Measurements from ENCODE around the gene MIB2.
"Not testable (repeated sequence)": the region's sequence is repeated elsewhere in the genome, so short reads cannot be mapped to it uniquely, and the experiment has no call there.

The MIB2 gene

DNA sequence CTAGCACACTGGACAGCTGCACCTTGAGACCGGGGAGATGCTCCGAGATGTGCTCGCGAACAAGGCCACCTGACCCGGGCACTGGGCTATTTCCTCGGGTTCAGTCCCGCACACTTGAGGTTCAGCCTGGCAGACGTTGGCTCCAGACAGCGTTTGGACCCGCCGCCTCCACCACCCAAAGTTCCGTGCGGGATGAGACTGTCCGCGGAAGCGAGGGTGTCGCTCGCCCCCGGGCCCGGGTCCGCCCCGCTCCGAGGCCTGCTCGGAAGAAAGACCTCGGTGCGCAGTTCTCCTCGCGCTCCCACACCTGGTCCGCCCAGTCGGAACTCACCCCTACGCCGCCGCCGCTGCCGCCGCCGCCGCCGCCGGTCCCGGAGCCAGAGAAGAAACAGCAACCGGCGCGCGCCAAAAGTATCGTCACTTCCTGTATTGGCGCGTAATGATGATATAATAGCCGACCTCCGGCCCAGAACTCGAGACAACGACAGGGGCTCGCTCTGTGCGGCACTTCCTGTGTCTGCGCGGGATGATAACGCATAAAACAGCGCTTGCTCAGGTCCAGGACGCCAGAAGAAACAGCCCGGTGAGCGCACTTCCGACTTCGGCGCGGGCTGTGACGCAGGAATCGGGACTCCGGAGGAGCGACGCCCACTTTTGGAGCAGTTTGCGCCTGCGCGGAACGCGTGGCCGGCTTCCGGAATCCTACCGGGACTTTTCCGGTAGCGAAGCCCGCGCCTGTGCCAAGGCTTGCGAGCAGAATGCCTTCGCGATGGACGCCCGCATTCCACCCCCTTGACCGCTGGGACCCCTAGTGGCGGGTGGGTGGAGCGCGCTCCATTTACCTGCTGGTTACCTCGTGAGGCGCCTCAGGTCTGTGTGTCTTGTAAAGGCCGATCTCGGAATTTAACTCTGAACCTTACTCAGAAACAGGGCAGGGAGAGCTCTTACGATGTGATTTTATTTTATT is 43.6 kb downstream of the MIB2 start, which contains the start of gene CDK11B:
CDK11B (minus strand) TSS at position 422 of the 967 bp plus-strand sequence. CDS start 1,519 bp downstream, outside the sequence.
- peak; percentile 90 to 97 (median 96) for DNase-seq

GRCh38 chr1:1662392-1662791 is 47.1 kb downstream of the MIB2 start:
- DNase-seq: not testable (repeated sequence)

DNA sequence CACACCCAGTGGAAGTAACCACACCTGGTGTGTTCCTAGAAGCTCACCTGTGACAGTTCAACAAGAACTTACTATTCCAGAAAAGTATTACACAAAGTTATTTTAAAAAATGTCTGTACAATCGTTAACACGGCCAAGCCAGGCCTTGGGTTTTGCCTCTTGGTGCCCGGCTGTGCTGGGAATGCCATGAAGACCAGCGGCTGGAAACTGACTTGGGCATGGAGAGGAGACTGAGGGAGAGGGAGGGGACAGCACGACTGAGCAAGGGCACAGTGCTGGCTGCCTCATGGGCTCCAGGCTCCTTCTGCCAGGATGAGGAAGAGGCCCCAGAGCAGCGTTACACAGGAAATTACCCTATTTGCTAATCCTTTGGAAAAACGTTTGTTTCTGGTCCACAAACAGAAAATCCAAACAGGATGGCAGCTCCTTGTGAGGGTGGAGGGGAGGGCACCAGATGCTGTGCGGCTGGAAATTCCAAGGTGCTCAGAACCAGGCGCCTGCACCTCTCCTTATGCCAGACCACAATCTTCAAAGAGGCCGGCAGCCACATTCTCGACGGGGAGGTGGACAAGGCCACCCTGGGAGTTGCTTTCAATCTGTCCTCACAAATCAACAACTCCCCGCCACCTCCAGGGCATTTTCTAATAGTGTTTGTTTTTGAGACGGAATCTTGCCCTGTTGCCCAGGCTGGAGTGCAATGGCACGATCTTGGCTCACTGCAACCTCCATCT is 47.7 kb downstream of the MIB2 start:
- not testable (repeated sequence) for DNase-seq

- DNase-seq: not testable (repeated sequence)
Measured at GRCh38 chr1:1664318-1664717, 49.0 kb downstream of the MIB2 start.

- no peak for DNase-seq
Measured at GRCh38 chr1:1664941-1665814, 49.9 kb downstream of the MIB2 start.

DNA sequence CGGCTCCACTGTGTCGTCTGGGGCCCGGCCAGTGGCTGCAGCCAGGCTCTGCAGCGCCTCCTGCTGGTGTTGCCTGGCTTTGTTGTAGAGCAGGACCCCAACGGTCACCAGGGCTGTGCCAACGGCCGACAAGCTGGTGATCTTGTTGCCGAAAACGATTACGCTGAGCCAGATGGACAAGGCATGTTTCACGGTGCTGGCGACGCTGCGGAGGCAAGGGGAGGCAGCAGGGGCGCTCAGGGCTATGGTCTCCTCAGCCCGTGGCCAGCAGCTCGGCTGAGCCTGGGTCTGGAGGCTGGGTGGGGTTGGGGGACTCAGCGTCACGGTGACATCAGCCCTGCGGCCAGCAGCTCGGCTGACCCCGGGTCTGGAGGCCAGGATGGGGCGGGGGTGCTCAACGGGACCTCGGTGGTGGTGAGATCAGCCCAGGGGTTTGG is 50.5 kb downstream of the MIB2 start:
- DNase-seq: peak; percentile 32 to 63 (median 42)

DNA sequence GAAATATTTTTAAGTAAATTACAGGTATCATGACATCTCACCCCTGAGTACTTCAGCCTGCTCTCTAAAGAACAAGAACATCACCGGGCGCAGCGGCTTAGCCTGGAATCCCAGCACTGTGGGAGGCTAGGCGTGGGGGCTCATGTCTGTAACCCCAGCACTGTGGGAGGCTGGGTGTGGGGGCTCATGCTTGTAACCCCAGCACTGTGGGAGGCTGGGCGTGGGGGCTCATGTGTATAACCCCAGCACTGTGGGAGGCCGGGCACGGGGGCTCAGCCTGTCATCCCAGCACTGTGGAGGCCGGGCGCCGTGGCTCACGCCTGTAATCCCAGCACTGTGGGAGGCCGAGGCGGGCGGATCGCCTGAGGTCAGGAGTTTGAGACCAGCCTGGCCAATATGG is 51.2 kb downstream of the MIB2 start:
- no peak for DNase-seq

DNA sequence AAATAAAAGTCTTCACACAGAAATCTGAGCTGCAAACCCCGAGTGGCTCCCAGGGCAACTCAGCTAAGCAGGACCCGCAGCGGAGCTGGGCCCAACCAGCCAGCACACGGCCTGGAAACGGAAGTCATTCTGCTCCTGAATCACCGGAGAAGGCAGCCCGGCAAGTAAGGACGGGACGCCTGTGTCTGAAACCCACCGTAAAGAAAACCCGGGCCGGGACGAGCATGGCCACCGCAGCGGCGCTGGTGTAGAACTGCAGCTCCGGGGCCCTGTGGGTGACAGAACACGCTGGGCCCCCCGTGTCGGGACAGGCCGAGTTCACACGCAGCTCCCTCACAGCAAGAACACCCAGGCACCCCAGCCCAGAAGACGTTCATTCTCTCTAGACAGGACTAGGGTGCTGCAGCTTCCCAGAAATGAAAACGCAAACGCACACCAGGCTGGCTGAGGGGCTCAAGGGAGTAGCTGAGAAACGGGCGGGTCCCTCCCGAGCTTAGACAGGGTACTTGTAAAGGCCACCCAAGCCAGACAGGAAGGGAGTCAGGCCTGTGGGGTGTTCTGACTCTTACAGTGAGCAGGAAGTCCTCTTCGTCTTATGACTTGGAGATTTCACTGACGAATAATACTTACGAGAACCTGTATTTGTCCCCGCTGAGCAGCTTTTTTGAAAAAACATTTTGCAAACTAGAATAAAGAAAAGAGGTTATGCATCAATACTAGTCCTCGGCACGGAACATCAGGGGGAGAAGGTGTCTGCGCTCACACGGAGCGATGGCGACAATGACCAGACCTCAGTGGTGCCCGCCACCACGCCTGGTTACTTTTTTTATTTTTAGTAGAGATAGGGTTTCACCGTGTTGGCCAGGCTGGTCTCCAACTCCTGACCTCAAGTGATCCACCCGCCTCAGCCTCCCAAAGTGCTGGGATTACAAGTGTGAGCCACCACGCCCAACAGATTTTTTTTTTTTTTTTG is 54.5 kb downstream of the MIB2 start:
- DNase-seq: no peak

DNA sequence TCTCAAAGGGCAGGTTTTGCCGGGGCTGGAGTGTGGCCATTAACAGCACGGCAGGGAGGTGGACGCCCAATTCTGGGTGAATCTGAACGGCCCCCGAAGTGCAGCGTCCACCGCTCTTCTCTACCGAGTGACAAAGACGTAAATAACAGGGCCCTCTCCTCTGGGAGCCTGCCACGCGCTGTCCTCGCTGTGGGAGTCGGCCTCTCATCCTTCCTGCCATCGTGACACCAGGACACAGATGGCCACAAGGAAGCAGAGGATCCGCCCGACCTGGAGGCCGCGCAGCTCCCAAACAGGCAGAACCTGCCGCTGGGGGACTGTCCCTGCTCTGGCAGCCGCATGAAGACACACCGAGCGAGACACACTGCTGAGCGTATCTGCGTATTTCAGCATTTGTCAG is 55.6 kb downstream of the MIB2 start:
- no peak for DNase-seq

- no peak for DNase-seq
Measured at GRCh38 chr1:1671365-1672119, 56.2 kb downstream of the MIB2 start.

GRCh38 chr1:1672181-1672965 is 57.1 kb downstream of the MIB2 start:
- DNase-seq: no peak

DNA sequence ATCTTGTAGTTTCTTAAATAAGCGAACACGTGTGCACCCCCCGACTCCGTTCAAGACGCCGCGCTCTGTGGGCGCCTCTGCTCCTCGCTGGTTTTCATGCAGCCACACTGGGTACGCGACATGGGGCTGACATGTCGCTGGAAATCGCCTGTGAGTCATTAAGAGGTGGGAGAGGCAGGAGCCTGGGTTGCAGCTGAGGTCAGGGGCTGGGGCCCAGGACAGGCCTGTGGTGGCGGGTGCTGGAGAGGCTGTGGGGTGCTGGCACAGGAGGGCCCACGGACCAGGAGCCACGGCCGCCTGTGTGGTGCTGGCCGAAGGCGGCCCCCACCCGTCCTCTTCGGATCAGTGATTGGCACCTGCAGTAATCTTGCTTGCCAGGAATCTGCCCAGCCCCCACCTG is 59.5 kb downstream of the MIB2 start:
- DNase-seq: not testable (repeated sequence)

DNA sequence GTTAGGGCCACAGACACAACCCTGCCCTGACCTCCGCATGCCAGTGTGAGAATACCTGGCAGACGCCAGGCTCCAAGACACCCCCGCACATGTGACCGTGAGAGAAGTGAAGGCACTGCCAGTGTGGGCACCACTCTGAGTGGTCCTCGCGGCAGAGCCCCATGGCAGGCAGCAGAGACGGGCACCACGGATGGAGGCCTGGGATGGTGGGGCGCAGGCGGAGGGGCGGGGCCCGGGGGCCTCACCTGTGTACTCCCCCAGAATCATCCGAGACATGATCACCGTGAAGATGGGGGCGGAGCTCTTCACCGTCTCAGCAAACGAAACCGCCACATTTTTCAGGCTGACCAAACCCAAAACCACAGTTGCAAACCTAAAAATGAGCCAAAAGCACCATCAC is 59.9 kb downstream of the MIB2 start:
- DNase-seq: not testable (repeated sequence)

DNA sequence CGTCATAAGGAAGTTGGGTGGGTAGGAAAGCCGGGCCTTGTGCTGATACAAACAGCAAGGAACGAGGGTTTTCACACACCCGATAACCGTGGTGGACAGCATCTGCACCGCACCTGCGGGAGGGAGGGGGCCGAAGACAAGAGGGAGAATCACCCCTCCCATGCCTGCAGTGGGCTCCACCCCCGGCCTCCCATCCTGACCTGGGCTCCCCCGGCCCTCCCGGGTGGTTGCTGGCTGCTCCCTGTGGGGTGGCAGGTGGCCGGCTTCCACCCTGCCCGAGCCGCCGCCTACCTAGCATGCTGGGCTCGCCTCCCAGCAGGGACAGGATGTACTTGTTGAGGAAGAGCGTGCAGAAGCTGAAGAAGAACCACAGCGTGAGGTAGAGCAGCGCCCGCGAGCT is 60.8 kb downstream of the MIB2 start:
- not testable (repeated sequence) for DNase-seq

DNA sequence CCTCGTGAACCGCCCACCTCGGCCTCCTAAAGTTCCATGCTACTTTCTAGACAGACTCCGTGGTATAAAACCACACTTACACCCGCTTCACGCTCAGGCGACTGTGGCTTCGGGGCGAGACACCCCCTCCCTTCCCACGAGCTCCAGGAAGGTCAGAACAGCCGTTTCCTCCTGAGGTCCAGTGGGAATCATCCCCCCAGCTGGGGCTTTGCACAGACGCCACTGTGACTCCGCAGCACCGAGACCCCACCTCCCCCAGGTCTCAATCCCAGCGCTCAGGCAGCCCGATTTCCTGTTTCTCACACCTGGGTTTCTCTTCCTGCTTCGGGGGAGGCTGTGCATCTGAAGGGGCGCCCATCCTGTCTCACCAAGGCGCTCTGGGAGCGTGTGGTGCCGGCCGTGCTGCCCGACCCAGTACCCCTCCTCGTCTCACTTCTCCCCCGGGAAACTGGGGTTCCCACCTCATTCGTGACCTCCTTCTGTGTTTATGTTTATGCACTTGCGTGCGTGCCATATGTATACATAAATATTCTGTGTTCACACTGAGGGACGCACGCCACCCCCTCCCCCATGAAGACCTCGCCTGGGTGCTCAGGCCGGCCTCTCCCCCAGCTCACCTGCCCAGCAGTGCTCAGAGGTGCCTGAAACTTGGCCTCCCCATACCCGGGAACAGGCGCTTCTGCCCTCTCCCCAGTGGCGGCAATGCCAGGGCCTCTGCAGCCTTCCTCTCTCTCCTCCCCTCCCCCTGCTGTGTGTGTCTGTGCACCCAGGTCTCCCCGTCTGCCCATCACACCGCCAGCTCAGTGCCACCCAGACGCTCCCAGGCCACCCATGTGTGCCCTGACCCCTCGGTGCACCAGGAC is 62.6 kb downstream of the MIB2 start:
- DNase-seq: no peak

- DNase-seq: peak in 2 of 4 experiments; percentile 11 to 42
Measured at GRCh38 chr1:1678581-1679380, 63.5 kb downstream of the MIB2 start.
